Measurements from ENCODE around the gene EPYC.

- TF ChIP-seq CTCF (conservative IDR thresholded peaks at IDR 0.05; ENCODE audit: low read depth in 2 of 2) (no peak), POLR2AphosphoS5 (IDR thresholded peaks at IDR 0.05; ENCODE audit: low read depth) (no peak), EZH2 (IDR thresholded peaks at IDR 0.05; ENCODE audit: low read depth, unreplicated experiment) (no peak), EZH2phosphoT487 (IDR thresholded peaks at IDR 0.05; ENCODE audit: unreplicated experiment) (no peak), ZNF331 (CRISPR knock-in tag; IDR thresholded peaks at IDR 0.05; ENCODE audit: low read depth) (no peak), JUNB (IDR thresholded peaks at IDR 0.05; ENCODE audit: unreplicated experiment) (no peak), NANOG (IDR thresholded peaks at IDR 0.05; ENCODE audit: borderline replicate concordance) (no peak), CREB1 (CRISPR knock-in tag; IDR thresholded peaks at IDR 0.05; ENCODE audit: low read depth) (no peak), REST (IDR thresholded peaks at IDR 0.05; ENCODE audit: unreplicated experiment) (no peak)
Measured at GRCh38 chr12:90990611-90991010, 14.2 kb downstream of the EPYC start.
